ENCODE results near the gene GPR150. TPM values are rescaled to one million over a fixed set of nuclear protein-coding genes. Genes with fewer than 3 reads are reported as not detected.

Gene GPR150
- total and polyA plus RNA-seq, 2 of the 13 experiments (the other 11 are each of a cell fraction or from before 2014, with no cell fraction given), result 0.03 TPM; not detected in 1

GRCh38 chr5:95620870-95621838 is 1.3 kb downstream of the GPR150 start (continued):
- TF ChIP-seq, protein P1, sequence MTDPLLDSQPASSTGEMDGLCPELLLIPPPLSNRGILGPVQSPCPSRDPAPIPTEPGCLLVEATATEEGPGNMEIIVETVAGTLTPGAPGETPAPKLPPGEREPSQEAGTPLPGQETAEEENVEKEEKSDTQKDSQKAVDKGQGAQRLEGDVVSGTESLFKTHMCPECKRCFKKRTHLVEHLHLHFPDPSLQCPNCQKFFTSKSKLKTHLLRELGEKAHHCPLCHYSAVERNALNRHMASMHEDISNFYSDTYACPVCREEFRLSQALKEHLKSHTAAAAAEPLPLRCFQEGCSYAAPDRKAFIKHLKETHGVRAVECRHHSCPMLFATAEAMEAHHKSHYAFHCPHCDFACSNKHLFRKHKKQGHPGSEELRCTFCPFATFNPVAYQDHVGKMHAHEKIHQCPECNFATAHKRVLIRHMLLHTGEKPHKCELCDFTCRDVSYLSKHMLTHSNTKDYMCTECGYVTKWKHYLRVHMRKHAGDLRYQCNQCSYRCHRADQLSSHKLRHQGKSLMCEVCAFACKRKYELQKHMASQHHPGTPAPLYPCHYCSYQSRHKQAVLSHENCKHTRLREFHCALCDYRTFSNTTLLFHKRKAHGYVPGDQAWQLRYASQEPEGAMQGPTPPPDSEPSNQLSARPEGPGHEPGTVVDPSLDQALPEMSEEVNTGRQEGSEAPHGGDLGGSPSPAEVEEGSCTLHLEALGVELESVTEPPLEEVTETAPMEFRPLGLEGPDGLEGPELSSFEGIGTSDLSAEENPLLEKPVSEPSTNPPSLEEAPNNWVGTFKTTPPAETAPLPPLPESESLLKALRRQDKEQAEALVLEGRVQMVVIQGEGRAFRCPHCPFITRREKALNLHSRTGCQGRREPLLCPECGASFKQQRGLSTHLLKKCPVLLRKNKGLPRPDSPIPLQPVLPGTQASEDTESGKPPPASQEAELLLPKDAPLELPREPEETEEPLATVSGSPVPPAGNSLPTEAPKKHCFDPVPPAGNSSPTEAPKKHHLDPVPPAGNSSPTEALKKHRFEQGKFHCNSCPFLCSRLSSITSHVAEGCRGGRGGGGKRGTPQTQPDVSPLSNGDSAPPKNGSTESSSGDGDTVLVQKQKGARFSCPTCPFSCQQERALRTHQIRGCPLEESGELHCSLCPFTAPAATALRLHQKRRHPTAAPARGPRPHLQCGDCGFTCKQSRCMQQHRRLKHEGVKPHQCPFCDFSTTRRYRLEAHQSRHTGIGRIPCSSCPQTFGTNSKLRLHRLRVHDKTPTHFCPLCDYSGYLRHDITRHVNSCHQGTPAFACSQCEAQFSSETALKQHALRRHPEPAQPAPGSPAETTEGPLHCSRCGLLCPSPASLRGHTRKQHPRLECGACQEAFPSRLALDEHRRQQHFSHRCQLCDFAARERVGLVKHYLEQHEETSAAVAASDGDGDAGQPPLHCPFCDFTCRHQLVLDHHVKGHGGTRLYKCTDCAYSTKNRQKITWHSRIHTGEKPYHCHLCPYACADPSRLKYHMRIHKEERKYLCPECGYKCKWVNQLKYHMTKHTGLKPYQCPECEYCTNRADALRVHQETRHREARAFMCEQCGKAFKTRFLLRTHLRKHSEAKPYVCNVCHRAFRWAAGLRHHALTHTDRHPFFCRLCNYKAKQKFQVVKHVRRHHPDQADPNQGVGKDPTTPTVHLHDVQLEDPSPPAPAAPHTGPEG (CRISPR knock-in tag; IDR thresholded peaks at IDR 0.05), result peak; percentile 76; the same call in 1 of the 2 replicates
- TF ChIP-seq PHF21A (CRISPR knock-in tag; IDR thresholded peaks at IDR 0.05) (peak; percentile 37; the same call in 1 of the 2 replicates), ZFY (CRISPR knock-in tag; IDR thresholded peaks at IDR 0.05) (peak; percentile 69), BRD4 (CRISPR knock-in tag; IDR thresholded peaks at IDR 0.05) (0 out of 2 replicates have a peak, but pooled peaks have one; percentile 19), NFKB2 (CRISPR knock-in tag; IDR thresholded peaks at IDR 0.05; ENCODE audit: borderline replicate concordance) (peak; percentile 73; the same call in 1 of the 2 replicates), ZUFSP (CRISPR knock-in tag; IDR thresholded peaks at IDR 0.05; ENCODE audit: borderline replicate concordance) (no peak), ZNF180 (CRISPR knock-in tag; IDR thresholded peaks at IDR 0.05; ENCODE audit: borderline replicate concordance, low read depth) (no peak), MAX (IDR thresholded peaks at IDR 0.05) (peak; percentile 78), MEIS2 (CRISPR knock-in tag; IDR thresholded peaks at IDR 0.05) (no peak; the same call in 1 of the 2 replicates), ZBTB7A (CRISPR knock-in tag; IDR thresholded peaks at IDR 0.05) (0 out of 2 replicates have a peak, but pooled peaks have one; percentile 20)
- TF ChIP-seq, protein P2, sequence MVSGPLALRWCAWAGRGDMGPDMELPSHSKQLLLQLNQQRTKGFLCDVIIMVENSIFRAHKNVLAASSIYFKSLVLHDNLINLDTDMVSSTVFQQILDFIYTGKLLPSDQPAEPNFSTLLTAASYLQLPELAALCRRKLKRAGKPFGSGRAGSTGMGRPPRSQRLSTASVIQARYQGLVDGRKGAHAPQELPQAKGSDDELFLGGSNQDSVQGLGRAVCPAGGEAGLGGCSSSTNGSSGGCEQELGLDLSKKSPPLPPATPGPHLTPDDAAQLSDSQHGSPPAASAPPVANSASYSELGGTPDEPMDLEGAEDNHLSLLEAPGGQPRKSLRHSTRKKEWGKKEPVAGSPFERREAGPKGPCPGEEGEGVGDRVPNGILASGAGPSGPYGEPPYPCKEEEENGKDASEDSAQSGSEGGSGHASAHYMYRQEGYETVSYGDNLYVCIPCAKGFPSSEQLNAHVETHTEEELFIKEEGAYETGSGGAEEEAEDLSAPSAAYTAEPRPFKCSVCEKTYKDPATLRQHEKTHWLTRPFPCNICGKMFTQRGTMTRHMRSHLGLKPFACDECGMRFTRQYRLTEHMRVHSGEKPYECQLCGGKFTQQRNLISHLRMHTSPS (CRISPR knock-in tag; IDR thresholded peaks at IDR 0.05; ENCODE audit: low read depth), result 0 out of 2 replicates have a peak, but pooled peaks have one; percentile 24
- TF ChIP-seq, protein P3, sequence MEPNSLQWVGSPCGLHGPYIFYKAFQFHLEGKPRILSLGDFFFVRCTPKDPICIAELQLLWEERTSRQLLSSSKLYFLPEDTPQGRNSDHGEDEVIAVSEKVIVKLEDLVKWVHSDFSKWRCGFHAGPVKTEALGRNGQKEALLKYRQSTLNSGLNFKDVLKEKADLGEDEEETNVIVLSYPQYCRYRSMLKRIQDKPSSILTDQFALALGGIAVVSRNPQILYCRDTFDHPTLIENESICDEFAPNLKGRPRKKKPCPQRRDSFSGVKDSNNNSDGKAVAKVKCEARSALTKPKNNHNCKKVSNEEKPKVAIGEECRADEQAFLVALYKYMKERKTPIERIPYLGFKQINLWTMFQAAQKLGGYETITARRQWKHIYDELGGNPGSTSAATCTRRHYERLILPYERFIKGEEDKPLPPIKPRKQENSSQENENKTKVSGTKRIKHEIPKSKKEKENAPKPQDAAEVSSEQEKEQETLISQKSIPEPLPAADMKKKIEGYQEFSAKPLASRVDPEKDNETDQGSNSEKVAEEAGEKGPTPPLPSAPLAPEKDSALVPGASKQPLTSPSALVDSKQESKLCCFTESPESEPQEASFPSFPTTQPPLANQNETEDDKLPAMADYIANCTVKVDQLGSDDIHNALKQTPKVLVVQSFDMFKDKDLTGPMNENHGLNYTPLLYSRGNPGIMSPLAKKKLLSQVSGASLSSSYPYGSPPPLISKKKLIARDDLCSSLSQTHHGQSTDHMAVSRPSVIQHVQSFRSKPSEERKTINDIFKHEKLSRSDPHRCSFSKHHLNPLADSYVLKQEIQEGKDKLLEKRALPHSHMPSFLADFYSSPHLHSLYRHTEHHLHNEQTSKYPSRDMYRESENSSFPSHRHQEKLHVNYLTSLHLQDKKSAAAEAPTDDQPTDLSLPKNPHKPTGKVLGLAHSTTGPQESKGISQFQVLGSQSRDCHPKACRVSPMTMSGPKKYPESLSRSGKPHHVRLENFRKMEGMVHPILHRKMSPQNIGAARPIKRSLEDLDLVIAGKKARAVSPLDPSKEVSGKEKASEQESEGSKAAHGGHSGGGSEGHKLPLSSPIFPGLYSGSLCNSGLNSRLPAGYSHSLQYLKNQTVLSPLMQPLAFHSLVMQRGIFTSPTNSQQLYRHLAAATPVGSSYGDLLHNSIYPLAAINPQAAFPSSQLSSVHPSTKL (CRISPR knock-in tag; IDR thresholded peaks at IDR 0.05), result peak; percentile 48; the same call in 1 of the 2 replicates
